ENCODE measurements around the gene CRYBG3. TPM values are rescaled to one million over a fixed set of nuclear protein-coding genes. Genes with fewer than 3 reads are reported as not detected.

The CRYBG3 gene
- total and polyA plus RNA-seq, 2 of the 13 experiments (the other 11 are each of a cell fraction or from before 2014, with no cell fraction given): 3.8 to 15.9 TPM

DNA sequence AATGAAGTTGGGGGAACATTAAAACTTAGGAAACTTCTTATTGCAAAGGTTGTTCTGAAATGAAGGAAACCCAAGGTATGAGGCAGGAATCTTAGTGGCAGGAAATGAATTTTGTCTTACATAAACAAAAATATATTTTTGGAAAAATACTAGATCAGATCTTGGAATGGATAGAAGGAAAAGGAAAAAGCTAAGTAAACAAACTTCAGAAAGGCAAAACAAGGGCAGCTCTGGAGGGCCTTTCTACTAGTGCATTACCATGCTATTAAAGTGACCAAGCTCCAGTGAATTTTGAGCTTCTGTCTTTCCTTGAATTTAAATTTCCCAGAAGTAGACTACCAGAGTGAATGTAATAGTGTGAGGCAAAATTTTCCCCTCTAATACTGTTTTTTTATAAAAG, 43.7 kb upstream of the CRYBG3 start:
- DNase-seq (ENCODE audit: low spot score) (no peak), FAIRE-seq (no peak), ATAC-seq (no peak)
- no peak overlapping the region for H3K9ac ChIP-seq (ENCODE audit: insufficient read depth, low read depth, low read length)
- CTCF ChIA-PET (ENCODE audit: low intra/inter-chr PET ratio, low total read pairs): no interaction called here
- H2AFZ ChIP-seq (ENCODE audit: low read length): no peak overlapping the region
- H3K4me1 ChIP-seq (ENCODE audit: insufficient read depth, low read length): no peaks in the 10 kb centered on the region
- H3K9me3 ChIP-seq (ENCODE audit: low read length): no peaks in the 10 kb centered on the region
- intact Hi-C loops (cut with micrococcal nuclease; ENCODE audit: unreplicated experiment): no loop called here
- no peak overlapping the region for H3K27ac ChIP-seq (ENCODE audit: extremely low read length, insufficient read depth, low read length)
- H3K27me3 ChIP-seq (ENCODE audit: control insufficient read depth in 1 of 2, insufficient read depth in 2 of 2, low read length in 2 of 2): no peaks in the 10 kb centered on the region
- no peaks in the 10 kb centered on the region for H3K36me3 ChIP-seq (replicated peaks in 1 of 2; ENCODE audit: control insufficient read depth in 1 of 2, insufficient read depth in 2 of 2, low read length in 2 of 2)
- no peak overlapping the region for H3K4me3 ChIP-seq (replicated peaks in 1 of 3; ENCODE audit: insufficient read depth in 1 of 3, low read depth in 2 of 3, low read length in 3 of 3)
- H3K4me2 ChIP-seq (ENCODE audit: low read depth, low read length): no peak overlapping the region
- no TSS peak for BruUV-seq (replicated peaks)
- no peaks in the 10 kb centered on the region for H3K79me2 ChIP-seq (ENCODE audit: insufficient read depth, low read length)
- POLR2A ChIA-PET: no interaction called here
- H4K20me1 ChIP-seq (ENCODE audit: insufficient read depth, low read length): no peaks in the 10 kb centered on the region
- in situ Hi-C loops (cut with HindIII; ENCODE audit: extremely low pct_ligation_motif_present, low pct_unique_long_range_greater_than_20kb): loop anchor here (25.0 kb wide), 1 partner anchor 559 kb away; no protein-coding TSS in a partner anchor
- TF ChIP-seq NCOA5 (CRISPR knock-in tag; IDR thresholded peaks at IDR 0.05): no peak
- no peak for TF ChIP-seq ZNF646 (CRISPR knock-in tag; IDR thresholded peaks at IDR 0.05)
- no peak for TF ChIP-seq SKI (IDR thresholded peaks at IDR 0.05; ENCODE audit: partially characterized antibody)
- no peak for TF ChIP-seq RFX5 (IDR thresholded peaks at IDR 0.05; ENCODE audit: low read depth, low read length)
- no peak for TF ChIP-seq ZNF839 (CRISPR knock-in tag; IDR thresholded peaks at IDR 0.05; ENCODE audit: borderline replicate concordance)
- TF ChIP-seq HINFP (CRISPR knock-in tag; IDR thresholded peaks at IDR 0.05; ENCODE audit: low read depth): no peak
- TF ChIP-seq ZNF10 (CRISPR knock-in tag; IDR thresholded peaks at IDR 0.05; ENCODE audit: borderline replicate concordance, low read depth): no peak
- no peak for TF ChIP-seq AKNA (CRISPR knock-in tag; IDR thresholded peaks at IDR 0.05; ENCODE audit: borderline replicate concordance)
- no peak for TF ChIP-seq HNRNPUL1 (IDR thresholded peaks at IDR 0.05; ENCODE audit: low read depth, low read length)
- no peak for TF ChIP-seq TIGD3 (CRISPR knock-in tag; IDR thresholded peaks at IDR 0.05; ENCODE audit: borderline replicate concordance)
- no peak for TF ChIP-seq MATR3 (CRISPR knock-in tag; IDR thresholded peaks at IDR 0.05)
